PFSK-1 (cell line): ENCODE measurements around the gene TMEM115.

ENCODE experiments used
- SIN3A ChIP-seq: IDR thresholded peaks from 2 replicates; pipeline ENCODE4 v1.6.1; 2012; ENCODE audit warnings: mild to moderate bottlenecking, low read length, moderate library complexity, borderline replicate concordance; ENCODE audit not compliant: insufficient read depth
- TF ChIP-seq, protein P1 (sequence below), 2 experiments: IDR thresholded peaks; 2 replicates each; pipeline versions ENCODE4 v1.6.1 to v1.8.0; 2011 to 2012; ENCODE audit warnings: low read depth in 2 of 2, low read length in 2 of 2, control low read depth in 1 of 2, inconsistent platforms in 1 of 2, mild to moderate bottlenecking in 1 of 2, moderate library complexity in 1 of 2; ENCODE audit not compliant: insufficient read depth in 1 of 2

GRCh38 chr3:50350213-50350526 lies 9.2 kb downstream of the TMEM115 start:
- no peak for TF ChIP-seq SIN3A
- TF ChIP-seq, protein P1, sequence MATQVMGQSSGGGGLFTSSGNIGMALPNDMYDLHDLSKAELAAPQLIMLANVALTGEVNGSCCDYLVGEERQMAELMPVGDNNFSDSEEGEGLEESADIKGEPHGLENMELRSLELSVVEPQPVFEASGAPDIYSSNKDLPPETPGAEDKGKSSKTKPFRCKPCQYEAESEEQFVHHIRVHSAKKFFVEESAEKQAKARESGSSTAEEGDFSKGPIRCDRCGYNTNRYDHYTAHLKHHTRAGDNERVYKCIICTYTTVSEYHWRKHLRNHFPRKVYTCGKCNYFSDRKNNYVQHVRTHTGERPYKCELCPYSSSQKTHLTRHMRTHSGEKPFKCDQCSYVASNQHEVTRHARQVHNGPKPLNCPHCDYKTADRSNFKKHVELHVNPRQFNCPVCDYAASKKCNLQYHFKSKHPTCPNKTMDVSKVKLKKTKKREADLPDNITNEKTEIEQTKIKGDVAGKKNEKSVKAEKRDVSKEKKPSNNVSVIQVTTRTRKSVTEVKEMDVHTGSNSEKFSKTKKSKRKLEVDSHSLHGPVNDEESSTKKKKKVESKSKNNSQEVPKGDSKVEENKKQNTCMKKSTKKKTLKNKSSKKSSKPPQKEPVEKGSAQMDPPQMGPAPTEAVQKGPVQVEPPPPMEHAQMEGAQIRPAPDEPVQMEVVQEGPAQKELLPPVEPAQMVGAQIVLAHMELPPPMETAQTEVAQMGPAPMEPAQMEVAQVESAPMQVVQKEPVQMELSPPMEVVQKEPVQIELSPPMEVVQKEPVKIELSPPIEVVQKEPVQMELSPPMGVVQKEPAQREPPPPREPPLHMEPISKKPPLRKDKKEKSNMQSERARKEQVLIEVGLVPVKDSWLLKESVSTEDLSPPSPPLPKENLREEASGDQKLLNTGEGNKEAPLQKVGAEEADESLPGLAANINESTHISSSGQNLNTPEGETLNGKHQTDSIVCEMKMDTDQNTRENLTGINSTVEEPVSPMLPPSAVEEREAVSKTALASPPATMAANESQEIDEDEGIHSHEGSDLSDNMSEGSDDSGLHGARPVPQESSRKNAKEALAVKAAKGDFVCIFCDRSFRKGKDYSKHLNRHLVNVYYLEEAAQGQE (IDR thresholded peaks at IDR 0.05; ENCODE audit: insufficient read depth in 1 of 2, low read depth in 2 of 2, low read length in 2 of 2) = no peak
